Endothelial cell of umbilical vein (primary cell): ENCODE measurements around the gene SSC5D. TPM values are rescaled to one million over a fixed set of nuclear protein-coding genes. Genes with fewer than 3 reads are reported as not detected.
"Not testable (repeated sequence)": the region's sequence is repeated elsewhere in the genome, so short reads cannot be mapped to it uniquely, and the experiment has no call there.

Experiments
- BruUV-seq: library from RNA; stranded (reverse); fragments of 400-500 nt; replicated peaks from 2 replicates; lab custom pipeline; 2021; lab: Mats Ljungman, UMichigan
- CTCF ChIA-PET: fragments of 300-600, 350-600 bp; sonication (Branson Sonifier 250); formaldehyde crosslinking; loops from one replicate; lab custom pipeline; 2021; ENCODE audit warnings: antibody characterized with exemption, inconsistent platforms; lab: Charles Lee
- POLR2A ChIA-PET: fragments of 300-600, 350-600 bp; sonication (Branson Sonifier 250); formaldehyde crosslinking; loops from one replicate; lab custom pipeline; 2021; ENCODE audit warnings: antibody characterized with exemption, inconsistent platforms; lab: Charles Lee
- DNase-seq: peaks from one replicate; pipeline ENCODE4 v3.0.0-alpha.2; 2011; ENCODE audit warnings: low read depth, low spot score
- FAIRE-seq: peaks from 2 replicates; lab custom pipeline; 2011; peaks lifted over from hg19 to GRCh38; lab: Jason Lieb, UNC
- H2AFZ ChIP-seq: 2 replicates; pipeline ENCODE4 v1.6.0; 2012; ENCODE audit warnings: low read depth, low read length, control low read depth, inconsistent platforms
- H3K27ac ChIP-seq: 2 replicates; pipeline ENCODE4 v1.5.1; 2011; ENCODE audit warnings: low read depth, mild to moderate bottlenecking, control low read depth, low read length, moderate library complexity; ENCODE audit not compliant: insufficient read depth
- H3K27me3 ChIP-seq, 2 experiments: 2 replicates each; pipeline versions ENCODE4 v1.6.0 to v1.6.1; 2011; ENCODE audit warnings: low read length in 2 of 2, mixed read lengths in 1 of 2; ENCODE audit not compliant: control insufficient read depth in 2 of 2, insufficient read depth in 2 of 2
- H3K36me3 ChIP-seq, 2 experiments: 2 replicates in 1 of 2; 3 replicates in 1 of 2; pipeline ENCODE4 v1.5.1; 2011; ENCODE audit warnings: low read length in 2 of 2, mild to moderate bottlenecking in 1 of 2, moderate library complexity in 1 of 2; ENCODE audit not compliant: control insufficient read depth in 2 of 2, insufficient read depth in 2 of 2; ENCODE audit errors: extremely low read depth in 1 of 2
- H3K4me1 ChIP-seq: 3 replicates; pipeline ENCODE4 v1.5.1; 2011; ENCODE audit warnings: mild to moderate bottlenecking, low read length; ENCODE audit not compliant: control insufficient read depth, insufficient read depth; ENCODE audit errors: extremely low read depth
- H3K4me2 ChIP-seq: 2 replicates; pipeline ENCODE4 v1.6.1; 2011; ENCODE audit warnings: low read length, control low read depth, mixed read lengths; ENCODE audit not compliant: insufficient read depth
- H3K4me3 ChIP-seq, 3 experiments: fragments of 200-600 bp in 1 of 3; sonication (generic), shearing (Covaris generic) in 1 of 3; replicated peaks in 1 of 3; 2 replicates each; pipeline ENCODE4 v1.5.1; 2011 to 2016; ENCODE audit warnings: control low read depth in 3 of 3, low read length in 3 of 3, mild to moderate bottlenecking in 2 of 3, inconsistent platforms in 1 of 3, low read depth in 1 of 3, moderate library complexity in 1 of 3; ENCODE audit not compliant: insufficient read depth in 1 of 3
- H3K79me2 ChIP-seq: 2 replicates; pipeline ENCODE4 v1.6.0; 2012; ENCODE audit warnings: low read length, inconsistent platforms; ENCODE audit not compliant: control insufficient read depth, insufficient read depth
- H3K9ac ChIP-seq: replicated peaks from 2 replicates; pipeline ENCODE3; 2011; ENCODE audit warnings: low read length, control low read depth; ENCODE audit not compliant: insufficient read depth; ENCODE audit errors: extremely low read depth
- H3K9me1 ChIP-seq: replicated peaks from 3 replicates; pipeline ENCODE4 v1.6.0; 2011; ENCODE audit warnings: mild to moderate bottlenecking, low read length; ENCODE audit not compliant: control insufficient read depth, insufficient read depth; ENCODE audit errors: extremely low read depth
- H3K9me3 ChIP-seq: replicated peaks from 2 replicates; pipeline ENCODE4 v1.5.1; 2012; ENCODE audit warnings: low read length, inconsistent platforms; ENCODE audit not compliant: control insufficient read depth, insufficient read depth
- H4K20me1 ChIP-seq: replicated peaks from 2 replicates; pipeline ENCODE3; 2011; ENCODE audit warnings: mild to moderate bottlenecking, low read length; ENCODE audit not compliant: control insufficient read depth, insufficient read depth; ENCODE audit errors: extremely low read depth
- EZH2 ChIP-seq: IDR thresholded peaks from 2 replicates; pipeline ENCODE4 v1.6.1; 2012; ENCODE audit warnings: borderline replicate concordance, low read depth, mild to moderate bottlenecking, moderate library complexity, low read length, inconsistent platforms; ENCODE audit not compliant: severe bottlenecking
- FOS ChIP-seq: IDR thresholded peaks from 2 replicates; pipeline ENCODE4 v1.6.1; 2011; ENCODE audit warnings: mild to moderate bottlenecking, low read length, moderate library complexity, borderline replicate concordance; ENCODE audit not compliant: insufficient read depth
- GATA2 ChIP-seq: IDR thresholded peaks from 2 replicates; pipeline ENCODE4 v1.7.0; 2011; ENCODE audit warnings: low read depth, mild to moderate bottlenecking, moderate library complexity, mixed read lengths, low read length; ENCODE audit not compliant: insufficient read length, insufficient read depth
- JUN ChIP-seq: IDR thresholded peaks from 2 replicates; pipeline ENCODE4 v1.6.1; 2011; ENCODE audit warnings: borderline replicate concordance, low read depth; ENCODE audit not compliant: insufficient read length, insufficient read depth
- MYC ChIP-seq: IDR thresholded peaks from one replicate; pipeline ENCODE4 v1.6.1; 2011; ENCODE audit warnings: mild to moderate bottlenecking, low read depth, low read length
- POLR2A ChIP-seq: IDR thresholded peaks from 2 replicates; pipeline ENCODE4 v1.6.1; 2012; ENCODE audit warnings: low read depth, mild to moderate bottlenecking, control low read depth, low read length
- POLR2AphosphoS5 ChIP-seq: IDR thresholded peaks from 2 replicates; pipeline ENCODE4 v1.6.1; 2012; ENCODE audit warnings: low read depth, mild to moderate bottlenecking, control low read depth, low read length, moderate library complexity; ENCODE audit not compliant: insufficient read depth
- dilution Hi-C: fragments of 300-500 bp; cut with MboI; formaldehyde crosslinking; loops from one replicate; pipeline ENCODE4 v1.15.0; 2019; ENCODE audit warnings: low sequenced_read_pairs; ENCODE audit not compliant: extremely low pct_ligation_motif_present
- intact Hi-C: fragments of 100-400 bp; cut with micrococcal nuclease; formaldehyde crosslinking; loops from one replicate; pipeline ENCODE4 v1.10.0; 2022
- polyA plus RNA-seq, 4 experiments: library from polyadenylated mRNA; depleted of rRNA in 3 of 4; stranded (reverse) in 3 of 4; unstranded in 1 of 4; fragments of >200 nt; gene quantifications; 2 replicates each; pipeline versions ENCODE4 v1.2.1 to v1.2.3, GENCODE V29; 2011 to 2012; ENCODE audit warnings: missing spikeins in 1 of 4
- total RNA-seq: library from RNA; stranded (reverse); gene quantifications from 2 replicates; pipeline ENCODE4 v1.2.3, GENCODE V29; 2021
- TF ChIP-seq, protein P1 (sequence below): IDR thresholded peaks from 2 replicates; pipeline ENCODE4 v1.6.1; 2011; ENCODE audit not compliant: insufficient read depth, insufficient read length
- TF ChIP-seq, protein P2 (sequence below), 2 donors: IDR thresholded peaks; 1 replicate in 1 of 2; 2 replicates in 1 of 2; pipeline ENCODE4 v1.5.1; 2011; ENCODE audit warnings: low read length in 2 of 2, mild to moderate bottlenecking in 2 of 2, moderate library complexity in 2 of 2, control low read depth in 1 of 2, inconsistent platforms in 1 of 2, low read depth in 1 of 2; ENCODE audit not compliant: insufficient read depth in 1 of 2; ENCODE audit errors: extremely low read depth in 1 of 2

The SSC5D gene
- total and polyA plus RNA-seq, 2 donors (not counting 3 experiments of a cell fraction or from before 2014, with no cell fraction given) = 0.47 to 1.3 TPM

DNA sequence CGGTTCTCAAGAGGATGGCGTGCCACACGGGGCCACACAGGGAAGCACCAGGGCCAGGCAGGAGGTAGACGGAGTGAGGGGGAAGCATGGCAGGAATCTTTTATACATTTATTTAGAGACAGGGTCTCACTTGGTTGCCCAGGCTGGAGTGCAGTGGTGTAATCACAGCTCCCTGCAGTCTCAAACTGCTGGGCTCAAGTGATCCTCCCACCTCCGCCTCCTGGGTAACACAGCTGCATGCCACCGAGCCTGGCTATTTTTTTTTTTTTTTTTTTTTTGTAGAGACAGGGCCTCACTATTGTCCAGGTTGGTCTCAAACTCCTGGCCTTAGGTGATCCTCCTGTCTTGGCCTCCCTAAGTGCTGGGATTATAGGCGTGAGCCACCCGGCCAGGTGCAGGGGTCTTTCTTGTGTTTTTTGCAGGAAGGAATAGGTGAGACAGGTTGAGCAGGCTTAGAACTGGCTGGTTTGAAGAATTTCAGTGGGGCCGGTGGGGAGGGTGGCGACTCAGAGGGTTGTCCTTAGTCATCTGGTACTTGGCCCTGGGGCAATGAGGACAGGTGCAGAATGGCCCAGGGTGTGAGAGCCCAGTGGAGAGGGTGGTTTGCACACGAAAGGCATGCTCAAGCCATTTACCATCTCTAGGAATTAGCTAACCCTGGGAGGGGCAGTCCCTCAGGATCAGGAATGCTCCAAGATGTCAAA is 7.6 kb downstream of the SSC5D start:
- Histone ChIP-seq H4K20me1 (no peaks in the 10 kb centered on the region), H3K79me2 (no peaks in the 10 kb centered on the region), H3K4me3 (no peak overlapping the region), H3K4me2 (no peak overlapping the region), H3K27me3 (no peaks in the 10 kb centered on the region), H3K9ac (no peak overlapping the region), H3K36me3 (no peaks in the 10 kb centered on the region), H3K27ac (no peak overlapping the region), H2AFZ (no peak overlapping the region), H3K4me1 (no peaks in the 10 kb centered on the region), H3K9me1 (no peaks in the 10 kb centered on the region), H3K9me3 (no peaks in the 10 kb centered on the region)
- BruUV-seq = no TSS peak
- intact Hi-C loops (no loop called here), dilution Hi-C loops (no loop called here)
- FAIRE-seq (no peak), DNase-seq (no peak)
- CTCF ChIA-PET = interaction anchor here (0.9 to 5.5 kb wide), 3 partner anchors 8 to 355 kb away, joined by 3 to 38 read pairs (median 3); no protein-coding TSS in a partner anchor
- POLR2A ChIA-PET = no interaction called here
- TF ChIP-seq POLR2A (no peak), POLR2AphosphoS5 (no peak), GATA2 (no peak), FOS (no peak), JUN (no peak), EZH2 (no peak), MYC (no peak)
- TF ChIP-seq, protein P1, sequence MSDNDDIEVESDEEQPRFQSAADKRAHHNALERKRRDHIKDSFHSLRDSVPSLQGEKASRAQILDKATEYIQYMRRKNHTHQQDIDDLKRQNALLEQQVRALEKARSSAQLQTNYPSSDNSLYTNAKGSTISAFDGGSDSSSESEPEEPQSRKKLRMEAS = no peak
- TF ChIP-seq, protein P2, sequence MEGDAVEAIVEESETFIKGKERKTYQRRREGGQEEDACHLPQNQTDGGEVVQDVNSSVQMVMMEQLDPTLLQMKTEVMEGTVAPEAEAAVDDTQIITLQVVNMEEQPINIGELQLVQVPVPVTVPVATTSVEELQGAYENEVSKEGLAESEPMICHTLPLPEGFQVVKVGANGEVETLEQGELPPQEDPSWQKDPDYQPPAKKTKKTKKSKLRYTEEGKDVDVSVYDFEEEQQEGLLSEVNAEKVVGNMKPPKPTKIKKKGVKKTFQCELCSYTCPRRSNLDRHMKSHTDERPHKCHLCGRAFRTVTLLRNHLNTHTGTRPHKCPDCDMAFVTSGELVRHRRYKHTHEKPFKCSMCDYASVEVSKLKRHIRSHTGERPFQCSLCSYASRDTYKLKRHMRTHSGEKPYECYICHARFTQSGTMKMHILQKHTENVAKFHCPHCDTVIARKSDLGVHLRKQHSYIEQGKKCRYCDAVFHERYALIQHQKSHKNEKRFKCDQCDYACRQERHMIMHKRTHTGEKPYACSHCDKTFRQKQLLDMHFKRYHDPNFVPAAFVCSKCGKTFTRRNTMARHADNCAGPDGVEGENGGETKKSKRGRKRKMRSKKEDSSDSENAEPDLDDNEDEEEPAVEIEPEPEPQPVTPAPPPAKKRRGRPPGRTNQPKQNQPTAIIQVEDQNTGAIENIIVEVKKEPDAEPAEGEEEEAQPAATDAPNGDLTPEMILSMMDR (IDR thresholded peaks at IDR 0.05; ENCODE audit: extremely low read depth in 1 of 2, insufficient read depth in 1 of 2, low read depth in 1 of 2, low read length in 2 of 2) = no peak

DNA sequence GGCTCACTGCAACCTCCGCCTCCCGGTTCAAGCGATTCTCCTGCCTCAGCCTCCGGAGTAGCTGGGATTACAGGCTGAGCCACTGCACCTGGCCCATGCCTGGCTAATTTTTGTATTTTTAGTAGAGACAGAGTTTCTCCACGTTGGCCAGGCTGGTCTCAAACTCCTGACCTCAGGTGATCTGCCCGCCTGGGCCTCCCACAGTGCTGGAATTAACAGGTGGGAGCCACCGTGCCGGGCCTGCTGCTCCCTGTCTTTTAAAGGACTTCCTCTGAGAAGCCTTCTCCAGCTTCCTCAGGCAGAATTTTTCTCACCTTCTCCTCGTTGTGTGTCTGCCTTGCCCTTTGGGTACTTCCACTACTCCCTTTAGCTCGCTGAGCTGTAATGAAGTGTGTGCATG is 8.6 kb downstream of the SSC5D start:
- DNase-seq, BruUV-seq, H3K4me2 ChIP-seq, H2AFZ ChIP-seq, H3K4me3 ChIP-seq, H3K27me3 ChIP-seq, H4K20me1 ChIP-seq, dilution Hi-C loops, H3K9ac ChIP-seq, H3K36me3 ChIP-seq, H3K27ac ChIP-seq, H3K9me1 ChIP-seq, intact Hi-C loops, H3K79me2 ChIP-seq, H3K4me1 ChIP-seq, FAIRE-seq, H3K9me3 ChIP-seq: not testable (repeated sequence)
- ChIA-PET CTCF (interaction anchor here (0.9 to 1.2 kb wide), 2 partner anchors 29 to 356 kb away, joined by 3 read pairs; no protein-coding TSS in a partner anchor), POLR2A (interaction anchor here (0.8 kb wide), 1 partner anchor 20 kb away, joined by 6 read pairs; no protein-coding TSS in a partner anchor)
